Measurements from ENCODE around the gene MYO7A.

The MYO7A gene

GRCh38 chr11:77127920-77128691, at the start of gene MYO7A:
Gene MYO7A, plus strand, starts transcription at chr11:77128246. Its CDS starts 2,389 bp downstream, at chr11:77130635.
- DNase-seq (ENCODE audit: low read depth): peak; percentile 68

GRCh38 chr11:77079666-77080065, 48.4 kb upstream of the MYO7A start:
- no peak for DNase-seq (ENCODE audit: low read depth)

GRCh38 chr11:77080643-77081210, 47.3 kb upstream of the MYO7A start:
- DNase-seq (ENCODE audit: low read depth): peak; percentile 45

DNA sequence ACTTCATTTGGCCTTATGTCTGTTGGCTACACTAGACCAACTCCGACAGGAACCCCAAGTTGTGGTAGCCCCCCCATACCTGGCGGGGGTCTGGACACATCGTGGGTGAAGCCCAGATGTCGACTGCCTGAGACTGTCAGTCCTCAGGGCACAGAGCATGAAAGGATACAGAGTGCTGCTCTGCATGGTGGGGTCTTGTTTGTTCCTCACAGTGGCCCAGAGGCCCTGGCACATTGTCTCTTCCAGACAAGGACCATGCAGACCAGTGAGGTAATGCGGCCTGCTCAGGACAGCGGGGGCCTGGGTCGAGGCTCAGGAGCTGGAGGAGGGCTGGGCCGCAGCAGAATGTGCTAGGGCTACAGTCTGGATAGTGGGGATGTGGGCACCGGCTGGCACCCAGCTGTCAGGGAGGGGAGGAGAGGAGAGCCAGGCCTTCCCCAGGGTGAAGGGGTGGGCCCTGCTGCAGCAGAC, 46.6 kb upstream of the MYO7A start:
- no peak for DNase-seq (ENCODE audit: low read depth)

GRCh38 chr11:77081976-77082836, 45.8 kb upstream of the MYO7A start:
- no peak for DNase-seq (ENCODE audit: low read depth)

DNA sequence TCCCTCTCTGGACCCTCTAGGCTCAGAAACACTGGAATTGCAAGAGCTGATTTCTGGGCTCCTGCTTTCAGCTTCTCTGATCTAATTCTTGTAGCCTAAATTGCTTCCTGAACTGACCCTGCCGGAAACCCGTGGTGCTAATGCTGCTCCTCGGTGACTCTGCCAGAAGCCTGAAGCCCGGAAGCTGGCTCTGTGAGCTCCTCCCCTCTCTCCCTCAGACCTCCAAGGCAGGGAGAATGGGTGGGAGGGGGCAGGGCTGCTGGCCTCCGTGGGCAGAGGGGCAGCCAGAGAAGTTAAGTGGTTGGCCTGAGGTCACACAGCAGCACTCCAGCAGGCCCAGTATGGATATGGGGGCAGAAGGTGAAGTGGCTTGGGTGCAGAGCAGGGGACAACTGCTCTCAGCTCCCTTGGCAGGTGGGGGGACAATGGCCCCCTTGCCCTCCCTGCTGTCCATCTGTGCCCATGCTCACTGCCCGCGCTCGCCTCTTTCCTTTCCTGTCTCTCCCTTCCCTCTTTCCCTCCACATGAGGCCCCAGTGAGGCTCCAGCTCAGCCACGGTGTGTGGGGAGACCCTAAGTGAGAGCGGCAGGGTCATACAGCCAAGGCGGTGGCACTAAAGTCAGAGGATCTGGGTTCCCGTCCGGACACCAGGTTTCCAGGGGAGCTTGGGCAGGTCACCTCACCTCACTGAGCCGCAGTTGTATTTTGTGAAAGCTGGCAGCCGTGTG, 45.0 kb upstream of the MYO7A start:
- peak; percentile 73 for DNase-seq (ENCODE audit: low read depth)

- DNase-seq (ENCODE audit: low read depth): no peak
Measured at GRCh38 chr11:77083566-77084245, 44.3 kb upstream of the MYO7A start.

DNA sequence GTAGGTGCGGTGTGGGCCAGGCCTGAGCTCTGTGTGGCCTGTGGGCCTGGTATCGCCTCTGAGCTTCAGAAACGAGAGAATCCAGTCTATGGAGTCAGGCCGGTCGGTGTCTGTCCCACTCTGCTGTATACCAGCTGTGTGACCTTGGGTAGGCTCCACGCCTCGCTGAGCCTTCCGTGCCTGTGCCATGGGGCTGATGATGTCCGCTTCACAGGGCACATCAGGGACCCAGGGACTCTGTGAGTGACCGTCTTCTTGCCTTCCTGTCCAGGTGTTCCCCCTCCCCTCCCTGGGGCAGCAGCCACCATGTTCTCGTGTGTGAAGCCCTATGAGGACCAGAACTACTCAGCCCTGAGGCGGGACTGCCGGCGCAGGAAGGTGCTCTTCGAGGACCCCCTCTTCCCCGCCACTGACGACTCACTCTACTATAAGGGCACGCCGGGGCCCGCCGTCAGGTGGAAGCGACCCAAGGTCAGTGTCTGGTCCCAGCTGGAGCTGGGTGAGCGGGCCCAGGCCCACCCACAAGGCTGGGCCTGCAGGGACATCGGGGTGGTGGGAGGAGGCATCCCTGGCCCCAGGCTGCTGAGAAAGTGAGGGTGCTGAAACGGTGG, 43.4 kb upstream of the MYO7A start:
- no peak for DNase-seq (ENCODE audit: low read depth)

DNA sequence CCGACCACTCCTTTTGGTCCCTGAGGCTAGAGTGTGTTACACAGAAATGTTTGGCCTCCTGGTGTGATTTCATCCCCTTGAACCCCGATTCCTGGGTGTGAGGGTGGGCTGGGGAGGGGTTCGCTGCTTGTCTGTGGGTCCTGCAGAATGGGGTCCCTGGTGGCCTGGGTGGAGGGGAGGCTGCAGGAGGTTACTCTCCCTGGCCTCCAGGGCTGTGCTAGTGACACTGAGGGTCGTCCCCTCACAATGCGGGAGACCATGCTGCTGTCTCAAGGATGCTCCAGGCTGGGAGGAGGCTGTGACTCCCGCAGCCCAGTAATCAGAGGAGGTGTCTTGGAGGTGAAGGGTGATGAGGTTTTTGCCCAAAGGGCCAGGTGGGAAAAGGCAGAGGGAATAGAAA, 42.4 kb upstream of the MYO7A start:
- DNase-seq (ENCODE audit: low read depth): no peak

- DNase-seq (ENCODE audit: low read depth): no peak
Measured at GRCh38 chr11:77086521-77087472, 41.2 kb upstream of the MYO7A start.

DNA sequence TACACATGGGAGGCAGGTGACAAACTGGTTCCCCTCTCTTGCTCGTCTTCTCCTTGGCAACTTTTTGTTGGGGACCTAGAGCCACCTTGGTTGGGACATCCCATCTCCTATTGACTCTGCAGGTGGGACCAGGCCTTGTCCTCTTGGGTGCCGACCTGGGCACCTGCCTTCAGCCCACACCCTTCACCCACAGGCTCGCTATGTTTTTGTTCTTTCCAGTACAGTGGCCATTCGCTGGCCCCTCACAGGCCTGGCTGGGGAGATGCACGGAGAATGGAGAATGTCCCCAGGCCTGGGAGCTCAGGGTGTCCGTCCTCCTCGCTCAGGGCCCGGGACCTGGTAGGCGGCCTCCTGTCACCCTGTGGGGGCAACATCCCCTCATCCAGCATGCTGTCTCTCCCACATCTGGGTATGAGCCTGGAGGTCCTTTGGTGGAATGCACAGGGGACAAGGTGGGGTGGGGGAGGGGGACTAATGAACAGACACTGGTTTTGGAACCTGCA, 40.3 kb upstream of the MYO7A start:
- no peak for DNase-seq (ENCODE audit: low read depth)

GRCh38 chr11:77088236-77089003, 39.6 kb upstream of the MYO7A start:
- no peak for DNase-seq (ENCODE audit: low read depth)

GRCh38 chr11:77089004-77089545, 39.0 kb upstream of the MYO7A start:
- DNase-seq (ENCODE audit: low read depth): no peak

- no peak for DNase-seq (ENCODE audit: low read depth)
Measured at GRCh38 chr11:77090046-77090372, 38.0 kb upstream of the MYO7A start.

DNA sequence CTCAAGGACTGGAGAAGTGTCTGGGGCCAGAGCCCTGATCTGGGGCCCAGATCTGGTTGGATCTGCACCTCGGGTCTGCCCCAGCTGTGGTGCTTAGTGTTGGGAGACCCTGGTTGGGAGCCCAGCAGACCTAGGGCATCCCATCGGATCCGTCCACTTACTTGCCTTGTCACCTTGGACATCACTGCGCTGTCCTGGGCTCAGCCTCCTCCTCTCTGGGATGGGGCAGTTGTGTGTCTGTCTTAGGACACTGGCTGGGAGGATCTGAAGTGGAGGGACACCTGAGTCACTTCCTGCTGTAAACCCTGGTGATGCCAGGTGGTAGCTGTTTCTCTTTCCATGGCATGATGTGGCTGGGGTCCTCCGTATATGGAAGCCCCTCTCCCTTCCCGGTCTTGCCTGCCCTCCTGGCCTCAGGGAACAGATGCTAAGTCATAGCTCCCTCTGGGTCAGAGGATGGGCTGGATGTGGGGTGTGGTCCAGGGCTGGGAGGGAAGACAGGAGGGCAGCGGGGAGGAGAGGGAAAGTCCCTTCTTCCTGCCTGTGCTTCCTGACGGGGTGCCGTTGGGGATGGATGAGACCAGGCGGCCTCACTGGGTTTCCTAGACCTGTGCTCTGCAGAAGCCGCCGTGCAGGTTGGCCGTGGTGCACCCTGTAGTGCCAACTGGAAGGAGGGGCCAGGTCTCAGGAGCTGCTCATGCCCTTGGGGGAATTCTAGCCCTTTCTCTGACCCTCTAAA, 37.5 kb upstream of the MYO7A start:
- DNase-seq (ENCODE audit: low read depth): no peak

- peak; percentile 72 for DNase-seq (ENCODE audit: low read depth)
Measured at GRCh38 chr11:77091146-77091940, 36.7 kb upstream of the MYO7A start.

DNA sequence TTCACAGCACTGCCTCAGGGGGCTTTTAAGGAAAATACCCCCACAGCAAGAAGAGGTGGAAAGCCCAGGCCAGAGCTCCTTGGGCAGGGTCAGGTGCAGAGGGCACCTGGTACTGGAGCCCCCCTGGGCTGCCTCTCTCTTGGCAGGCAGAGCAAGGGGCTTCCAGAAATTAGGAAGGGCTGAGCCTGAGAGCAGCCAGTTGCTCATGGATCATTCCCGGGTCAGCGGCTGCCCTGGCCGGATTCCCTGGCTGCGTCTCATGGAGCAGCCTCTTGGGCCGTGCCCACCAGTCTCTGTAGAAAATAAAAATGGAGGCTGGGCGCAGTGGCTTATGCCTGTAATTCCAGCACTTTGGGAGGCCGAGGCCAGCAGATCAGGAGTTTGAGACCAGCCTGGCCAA, 35.7 kb upstream of the MYO7A start:
- DNase-seq (ENCODE audit: low read depth): no peak

Data from EH (cell line).